Measurements from ENCODE around the gene LRRK1.

Gene LRRK1

GRCh38 chr15:100900795-100901169, 18.4 kb upstream of the LRRK1 start:
- Histone ChIP-seq H3K27ac (ENCODE audit: low read depth, low read length) (no peak overlapping the region), H3K4me1 (ENCODE audit: control insufficient read depth, low read length) (peaks cover 6% of the 10 kb centered on the region; the same call in 1 of the 2 replicates), H4K20me1 (ENCODE audit: control insufficient read depth, insufficient read depth, low read depth, low read length) (no peaks in the 10 kb centered on the region), H3K4me3 (ENCODE audit: low read length) (no peak overlapping the region), H3K9me3 (ENCODE audit: control insufficient read depth, insufficient read depth, low read length) (no peaks in the 10 kb centered on the region), H3K4me2 (ENCODE audit: low read length) (no peak overlapping the region), H3K27me3 (ENCODE audit: control insufficient read depth, low read length) (peaks cover 7% of the 10 kb centered on the region; the same call in 1 of the 2 replicates), H3K79me2 (ENCODE audit: control insufficient read depth, low read length) (no peaks in the 10 kb centered on the region), H3F3A (ENCODE audit: control insufficient read depth, insufficient read depth) (no peaks in the 10 kb centered on the region; the same call in 1 of the 2 replicates), H3K9me2 (replicated peaks; ENCODE audit: control insufficient read depth, low read length) (no peaks in the 10 kb centered on the region), H3K36me3 (ENCODE audit: control insufficient read depth, low read length) (no peaks in the 10 kb centered on the region)
- TF ChIP-seq EZH2phosphoT487 (IDR thresholded peaks at IDR 0.05; ENCODE audit: borderline replicate concordance, low read length) = no peak
- TF ChIP-seq, protein P1, sequence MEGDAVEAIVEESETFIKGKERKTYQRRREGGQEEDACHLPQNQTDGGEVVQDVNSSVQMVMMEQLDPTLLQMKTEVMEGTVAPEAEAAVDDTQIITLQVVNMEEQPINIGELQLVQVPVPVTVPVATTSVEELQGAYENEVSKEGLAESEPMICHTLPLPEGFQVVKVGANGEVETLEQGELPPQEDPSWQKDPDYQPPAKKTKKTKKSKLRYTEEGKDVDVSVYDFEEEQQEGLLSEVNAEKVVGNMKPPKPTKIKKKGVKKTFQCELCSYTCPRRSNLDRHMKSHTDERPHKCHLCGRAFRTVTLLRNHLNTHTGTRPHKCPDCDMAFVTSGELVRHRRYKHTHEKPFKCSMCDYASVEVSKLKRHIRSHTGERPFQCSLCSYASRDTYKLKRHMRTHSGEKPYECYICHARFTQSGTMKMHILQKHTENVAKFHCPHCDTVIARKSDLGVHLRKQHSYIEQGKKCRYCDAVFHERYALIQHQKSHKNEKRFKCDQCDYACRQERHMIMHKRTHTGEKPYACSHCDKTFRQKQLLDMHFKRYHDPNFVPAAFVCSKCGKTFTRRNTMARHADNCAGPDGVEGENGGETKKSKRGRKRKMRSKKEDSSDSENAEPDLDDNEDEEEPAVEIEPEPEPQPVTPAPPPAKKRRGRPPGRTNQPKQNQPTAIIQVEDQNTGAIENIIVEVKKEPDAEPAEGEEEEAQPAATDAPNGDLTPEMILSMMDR (IDR thresholded peaks at IDR 0.05; ENCODE audit: low read depth, low read length, poor library complexity, severe bottlenecking) = no peak

- Histone ChIP-seq H3K9me2 (replicated peaks; ENCODE audit: control insufficient read depth, low read length) (no peaks in the 10 kb centered on the region), H3F3A (ENCODE audit: control insufficient read depth, insufficient read depth) (no peaks in the 10 kb centered on the region; the same call in 1 of the 2 replicates), H3K27ac (ENCODE audit: low read depth, low read length) (no peak overlapping the region), H3K4me3 (ENCODE audit: low read length) (no peak overlapping the region), H4K20me1 (ENCODE audit: control insufficient read depth, insufficient read depth, low read depth, low read length) (no peaks in the 10 kb centered on the region), H3K36me3 (ENCODE audit: control insufficient read depth, low read length) (no peaks in the 10 kb centered on the region), H3K27me3 (ENCODE audit: control insufficient read depth, low read length) (peaks cover 7% of the 10 kb centered on the region; the same call in 1 of the 2 replicates), H3K4me2 (ENCODE audit: low read length) (no peak overlapping the region), H3K79me2 (ENCODE audit: control insufficient read depth, low read length) (no peaks in the 10 kb centered on the region), H3K9me3 (ENCODE audit: control insufficient read depth, insufficient read depth, low read length) (no peaks in the 10 kb centered on the region), H3K4me1 (ENCODE audit: control insufficient read depth, low read length) (peaks cover 2% of the 10 kb centered on the region; the same call in 1 of the 2 replicates)
- no peak for TF ChIP-seq EZH2phosphoT487 (IDR thresholded peaks at IDR 0.05; ENCODE audit: borderline replicate concordance, low read length)
- TF ChIP-seq, protein P1 (IDR thresholded peaks at IDR 0.05; ENCODE audit: low read depth, low read length, poor library complexity, severe bottlenecking) = no peak
These were observed 17.9 kb upstream of the LRRK1 start for GRCh38 chr15:100901296-100901695.

GRCh38 chr15:100901702-100902435, 17.3 kb upstream of the LRRK1 start:
- H3K9me2 ChIP-seq (replicated peaks; ENCODE audit: control insufficient read depth, low read length) = no peaks in the 10 kb centered on the region
- H3K27ac ChIP-seq (ENCODE audit: low read depth, low read length) = no peak overlapping the region
- no peaks in the 10 kb centered on the region for H3K36me3 ChIP-seq (ENCODE audit: control insufficient read depth, low read length)
- TF ChIP-seq, protein P1 (IDR thresholded peaks at IDR 0.05; ENCODE audit: low read depth, low read length, poor library complexity, severe bottlenecking) = no peak
- no peaks in the 10 kb centered on the region for H3F3A ChIP-seq (ENCODE audit: control insufficient read depth, insufficient read depth)
- H4K20me1 ChIP-seq (ENCODE audit: control insufficient read depth, insufficient read depth, low read depth, low read length) = no peaks in the 10 kb centered on the region
- no peaks in the 10 kb centered on the region for H3K4me1 ChIP-seq (ENCODE audit: control insufficient read depth, low read length)
- H3K79me2 ChIP-seq (ENCODE audit: control insufficient read depth, low read length) = no peaks in the 10 kb centered on the region
- H3K27me3 ChIP-seq (ENCODE audit: control insufficient read depth, low read length) = peaks cover 7% of the 10 kb centered on the region; the same call in 1 of the 2 replicates
- no peaks in the 10 kb centered on the region for H3K9me3 ChIP-seq (ENCODE audit: control insufficient read depth, insufficient read depth, low read length)
- no peak overlapping the region for H3K4me2 ChIP-seq (ENCODE audit: low read length)
- no peak overlapping the region for H3K4me3 ChIP-seq (ENCODE audit: low read length)

All from DOHH2 (cell line).